Measurements from ENCODE around the gene PLCD4.

GRCh38 chr2:218582076-218582475 lies 25.6 kb upstream of the PLCD4 start:
- TF ChIP-seq POLR2AphosphoS5 (IDR thresholded peaks at IDR 0.05; ENCODE audit: low read depth, low read length) (no peak), POLR2A (IDR thresholded peaks at IDR 0.05; ENCODE audit: low read depth, low read length) (no peak)

Measured in GM12892 (cell line).